Epithelial cell of esophagus (primary cell): ENCODE data around the gene FBXL17.

Experiments used
- DNase-seq: peaks from one replicate; pipeline ENCODE4 v3.0.0; 2010; ENCODE audit warnings: low read depth
- H3K4me3 ChIP-seq: 2 replicates; pipeline ENCODE4 v1.5.1; 2011; ENCODE audit warnings: mild to moderate bottlenecking, low read length, control low read depth
- TF ChIP-seq, protein P1 (sequence below): IDR thresholded peaks from 2 replicates; pipeline ENCODE4 v1.5.1; 2011; ENCODE audit warnings: low read depth, mild to moderate bottlenecking, low read length, control low read depth, inconsistent platforms; ENCODE audit not compliant: insufficient read depth; ENCODE audit errors: missing control alignments

Gene FBXL17

DNA sequence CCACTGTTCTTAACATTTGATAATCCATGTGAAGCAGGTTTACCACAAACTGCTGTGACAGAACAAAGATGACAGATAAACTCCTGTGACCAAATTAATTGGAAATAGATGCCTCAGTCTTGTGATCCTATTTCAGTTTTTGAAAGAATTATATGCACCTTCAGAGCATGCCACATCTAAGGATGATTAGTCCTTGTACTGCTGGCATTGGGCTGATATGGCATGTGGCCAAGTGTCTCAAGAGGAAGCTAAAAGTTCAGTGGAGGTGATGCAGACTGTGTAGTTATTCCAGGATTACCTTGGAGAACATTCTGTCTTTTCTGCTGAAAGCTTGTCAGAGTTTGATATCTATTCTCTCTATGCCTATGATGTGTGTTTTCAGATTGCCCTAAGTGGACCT lies 396.8 kb downstream of the FBXL17 start:
- no peak overlapping the region for H3K4me3 ChIP-seq
- peak; percentile 42 for DNase-seq
- TF ChIP-seq, protein P1, sequence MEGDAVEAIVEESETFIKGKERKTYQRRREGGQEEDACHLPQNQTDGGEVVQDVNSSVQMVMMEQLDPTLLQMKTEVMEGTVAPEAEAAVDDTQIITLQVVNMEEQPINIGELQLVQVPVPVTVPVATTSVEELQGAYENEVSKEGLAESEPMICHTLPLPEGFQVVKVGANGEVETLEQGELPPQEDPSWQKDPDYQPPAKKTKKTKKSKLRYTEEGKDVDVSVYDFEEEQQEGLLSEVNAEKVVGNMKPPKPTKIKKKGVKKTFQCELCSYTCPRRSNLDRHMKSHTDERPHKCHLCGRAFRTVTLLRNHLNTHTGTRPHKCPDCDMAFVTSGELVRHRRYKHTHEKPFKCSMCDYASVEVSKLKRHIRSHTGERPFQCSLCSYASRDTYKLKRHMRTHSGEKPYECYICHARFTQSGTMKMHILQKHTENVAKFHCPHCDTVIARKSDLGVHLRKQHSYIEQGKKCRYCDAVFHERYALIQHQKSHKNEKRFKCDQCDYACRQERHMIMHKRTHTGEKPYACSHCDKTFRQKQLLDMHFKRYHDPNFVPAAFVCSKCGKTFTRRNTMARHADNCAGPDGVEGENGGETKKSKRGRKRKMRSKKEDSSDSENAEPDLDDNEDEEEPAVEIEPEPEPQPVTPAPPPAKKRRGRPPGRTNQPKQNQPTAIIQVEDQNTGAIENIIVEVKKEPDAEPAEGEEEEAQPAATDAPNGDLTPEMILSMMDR = no peak

GRCh38 chr5:107982703-107983425 lies 399.0 kb downstream of the FBXL17 start:
- TF ChIP-seq, protein P1 = no peak
- H3K4me3 ChIP-seq = no peak overlapping the region
- no peak for DNase-seq

- TF ChIP-seq, protein P1 = no peak
- no peak for DNase-seq
- no peak overlapping the region for H3K4me3 ChIP-seq
Measured at GRCh38 chr5:107980923-107981692, 400.8 kb downstream of the FBXL17 start.

DNA sequence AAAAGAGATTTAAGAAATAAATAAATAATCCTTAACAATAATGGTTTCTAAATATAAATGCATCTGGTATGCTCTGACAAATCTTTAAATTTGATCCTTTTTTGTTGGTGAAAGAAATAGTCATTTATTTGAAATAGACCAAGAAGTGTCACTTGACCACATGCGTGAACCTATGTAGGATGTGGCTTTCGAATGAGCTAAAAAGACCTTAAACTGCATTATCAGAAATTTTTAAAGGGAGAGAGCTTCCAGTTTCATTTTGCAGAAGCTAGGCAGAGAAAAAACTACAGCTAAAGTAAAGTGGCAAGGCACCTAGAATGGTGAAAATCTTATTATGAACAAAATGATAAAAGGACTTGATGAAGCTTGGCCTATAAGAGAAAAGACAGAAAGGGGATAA lies 402.0 kb downstream of the FBXL17 start:
- DNase-seq = no peak
- no peak overlapping the region for H3K4me3 ChIP-seq
- TF ChIP-seq, protein P1 = no peak

- TF ChIP-seq, protein P1 = no peak
- no peak overlapping the region for H3K4me3 ChIP-seq
- peak; percentile 20 for DNase-seq
Measured at GRCh38 chr5:107979291-107979690, 402.6 kb downstream of the FBXL17 start.

DNA sequence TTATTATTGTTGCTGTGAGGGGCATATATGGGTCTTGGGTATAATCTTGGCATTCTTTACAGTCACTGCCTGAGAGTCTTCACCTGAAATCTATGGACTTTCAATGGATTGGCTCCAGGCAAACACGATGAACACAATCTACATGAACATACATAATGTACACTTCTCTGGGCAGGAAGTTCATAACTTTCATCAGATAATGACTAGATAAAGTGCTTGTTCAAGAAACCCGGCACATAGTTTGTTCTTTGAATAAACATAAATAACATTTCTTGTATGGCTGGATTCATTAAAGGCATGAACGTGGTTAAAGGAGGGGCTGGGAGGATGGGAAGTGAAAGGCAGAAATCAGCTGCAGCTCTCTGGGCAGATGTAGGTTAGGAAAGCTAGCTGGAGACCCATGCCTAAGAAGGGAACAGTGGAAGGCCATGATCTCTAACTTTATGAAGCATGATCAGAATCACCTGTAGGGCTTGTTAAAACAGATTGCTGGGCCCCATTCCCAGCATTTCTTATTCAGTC lies 404.3 kb downstream of the FBXL17 start:
- DNase-seq = no peak
- H3K4me3 ChIP-seq = no peak overlapping the region
- TF ChIP-seq, protein P1 = no peak
